Stimulated activated CD8-positive, alpha-beta memory T cell treated with anti-CD3 and anti-CD28 coated beads, Interleukin-12 subunit alpha, Interleukin-12 subunit beta, amount 100 ng/mL, for 4 hours (primary cell): ENCODE measurements around the gene QDPR.

Experiments used
- DNase-seq: peaks from one replicate; pipeline ENCODE4 v3.0.0-alpha.2; 2020; ENCODE audit warnings: low read depth

QDPR gene

GRCh38 chr4:17528551-17529165 is 16.8 kb upstream of the QDPR start:
- no peak for DNase-seq

DNA sequence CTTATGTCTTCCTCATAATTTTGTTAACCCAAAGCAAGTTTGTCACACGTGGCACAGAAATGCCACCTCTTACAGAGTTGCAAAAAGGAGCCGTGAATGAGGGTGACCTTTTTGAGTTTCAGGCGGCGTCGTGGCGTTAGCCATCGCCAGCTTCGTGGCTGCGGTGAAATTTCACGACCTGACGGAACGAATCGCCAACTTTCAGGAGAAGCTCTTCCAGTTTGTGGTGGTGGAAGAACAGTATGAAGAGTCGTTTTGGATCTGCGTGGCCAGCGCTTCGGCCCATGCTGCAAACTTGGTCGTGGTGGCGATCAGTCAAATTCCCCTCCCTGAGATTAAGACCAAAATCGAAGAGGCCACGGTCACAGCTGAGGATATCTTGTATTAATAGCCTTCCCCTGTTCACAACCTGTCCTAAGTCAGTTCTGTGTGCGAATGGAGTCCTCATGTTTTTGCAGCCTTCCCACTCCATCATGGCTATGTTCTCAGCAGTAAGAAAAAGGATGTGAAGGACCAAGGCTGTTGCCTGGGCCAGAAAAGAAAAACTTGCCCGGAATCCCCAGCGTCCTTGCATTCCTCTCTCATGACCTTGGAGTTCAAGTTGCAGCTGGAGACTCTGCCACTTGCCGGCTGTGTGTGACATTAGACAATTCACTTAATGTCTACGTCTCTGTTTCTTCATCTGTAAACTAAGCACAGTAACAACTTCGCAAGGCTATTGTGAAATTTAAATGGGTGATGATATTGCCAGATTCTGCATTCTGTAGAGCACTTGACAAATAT is 15.0 kb upstream of the QDPR start:
- no peak for DNase-seq

GRCh38 chr4:17523662-17524061 is 11.8 kb upstream of the QDPR start:
- DNase-seq, result no peak

DNA sequence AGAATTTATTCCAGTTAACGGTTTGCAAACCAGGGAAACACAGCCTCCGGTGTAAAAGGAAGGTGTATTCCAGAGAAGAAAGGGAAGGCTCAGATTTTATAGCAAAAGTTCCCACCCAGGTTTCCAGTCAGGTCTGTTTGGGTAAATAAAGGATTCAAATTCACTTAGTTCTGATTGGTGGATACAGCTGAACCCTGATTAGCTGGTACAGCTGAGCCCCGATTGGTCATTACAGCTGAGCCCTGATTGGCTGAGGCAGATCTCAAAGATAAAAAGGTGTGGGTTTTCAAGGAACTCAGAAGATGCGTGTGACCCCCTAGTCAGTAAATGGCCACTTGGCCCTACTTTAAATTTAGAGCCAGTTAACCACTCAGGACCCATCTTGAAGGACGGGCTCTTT is 9.7 kb upstream of the QDPR start:
- no peak for DNase-seq

- DNase-seq, result no peak
Observed at GRCh38 chr4:17517664-17518063, 5.8 kb upstream of the QDPR start.

DNA sequence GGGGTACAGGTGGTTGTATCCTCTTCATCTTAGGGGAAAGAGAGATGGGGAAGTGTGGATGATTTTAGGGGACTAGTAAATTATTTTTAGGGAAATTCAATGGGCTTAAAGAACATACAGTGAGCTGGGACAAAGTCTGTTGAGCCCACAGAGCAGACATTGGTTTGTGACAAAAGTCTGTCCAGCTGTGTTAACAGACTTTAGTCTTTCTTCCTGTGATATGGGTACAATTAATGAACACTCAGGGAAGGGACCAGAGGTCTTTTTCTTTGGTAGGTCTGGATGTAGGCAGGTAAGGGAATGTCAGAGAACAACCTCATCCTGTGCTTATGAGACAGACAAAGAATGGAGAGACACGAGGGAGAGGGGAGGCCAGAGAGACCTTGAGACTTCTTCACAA is 5.1 kb upstream of the QDPR start:
- no peak for DNase-seq

DNA sequence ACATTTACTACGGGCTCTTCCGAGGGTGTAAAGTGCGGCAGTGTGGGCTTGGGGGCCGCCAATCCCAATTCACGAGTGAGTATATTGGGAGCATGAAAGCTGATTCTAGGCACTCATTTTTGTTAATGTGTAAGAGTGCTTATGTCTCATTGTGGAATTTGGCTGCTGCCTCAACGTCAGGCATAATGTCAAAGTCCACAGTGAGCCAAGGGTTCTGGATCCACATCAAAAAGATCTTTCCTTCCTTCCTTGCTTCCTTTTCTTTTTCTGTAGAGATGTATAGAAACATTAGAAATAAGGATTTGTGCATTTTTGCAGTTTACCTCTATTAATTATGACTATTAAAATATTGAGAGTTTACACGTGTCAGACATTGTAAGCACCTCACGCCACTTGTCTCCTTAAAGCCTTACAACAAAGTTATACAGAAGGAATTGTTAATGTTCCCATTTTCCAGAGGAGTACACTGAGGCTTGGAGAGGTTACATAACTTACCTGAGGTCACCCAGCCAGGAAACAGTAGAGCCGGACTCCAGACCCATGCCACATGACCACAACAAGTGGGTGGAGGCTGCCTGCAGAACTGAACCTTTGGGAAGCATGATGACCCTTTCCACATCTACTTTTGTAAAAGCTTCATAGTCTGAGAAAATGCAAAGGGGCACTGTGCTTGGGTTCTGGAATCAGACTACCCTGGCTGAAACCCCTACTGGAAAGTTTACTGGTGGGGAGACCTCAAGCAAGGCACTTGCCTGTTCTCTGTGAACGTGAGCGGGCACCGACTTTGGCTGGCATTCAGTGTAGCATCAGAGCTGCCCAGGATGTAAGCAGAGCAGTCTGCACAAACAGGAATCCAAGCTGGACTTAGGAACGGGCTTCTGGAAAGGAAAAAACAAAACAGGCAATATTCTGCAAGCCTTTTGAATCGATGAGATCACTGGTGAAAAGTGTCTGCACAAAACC is 3.8 kb upstream of the QDPR start:
- DNase-seq, result no peak

DNA sequence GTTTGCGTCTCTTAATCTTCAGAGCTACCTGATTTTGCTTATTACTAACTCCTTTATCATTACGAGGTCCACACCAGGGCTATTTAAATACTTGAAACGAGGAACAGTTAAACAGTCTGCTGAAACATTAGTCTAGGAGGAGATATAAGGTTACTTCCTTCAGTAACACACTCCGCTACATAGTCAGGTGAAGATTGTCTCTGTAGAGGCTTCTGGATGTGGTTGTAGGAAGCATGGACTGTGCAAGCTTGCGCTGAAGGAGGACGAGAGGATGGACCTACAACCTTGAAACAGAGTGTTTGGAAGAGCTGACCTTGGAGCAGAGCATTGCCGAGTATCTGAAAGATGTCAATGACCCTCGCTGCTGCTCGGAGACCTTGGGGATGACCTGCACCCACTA is 3.0 kb upstream of the QDPR start, which contains the start of gene CLRN2:
Gene CLRN2 (plus strand): TSS at position 301 of the 400 bp plus-strand sequence. CDS start 102 bp downstream, outside the sequence.
- DNase-seq, result no peak

DNA sequence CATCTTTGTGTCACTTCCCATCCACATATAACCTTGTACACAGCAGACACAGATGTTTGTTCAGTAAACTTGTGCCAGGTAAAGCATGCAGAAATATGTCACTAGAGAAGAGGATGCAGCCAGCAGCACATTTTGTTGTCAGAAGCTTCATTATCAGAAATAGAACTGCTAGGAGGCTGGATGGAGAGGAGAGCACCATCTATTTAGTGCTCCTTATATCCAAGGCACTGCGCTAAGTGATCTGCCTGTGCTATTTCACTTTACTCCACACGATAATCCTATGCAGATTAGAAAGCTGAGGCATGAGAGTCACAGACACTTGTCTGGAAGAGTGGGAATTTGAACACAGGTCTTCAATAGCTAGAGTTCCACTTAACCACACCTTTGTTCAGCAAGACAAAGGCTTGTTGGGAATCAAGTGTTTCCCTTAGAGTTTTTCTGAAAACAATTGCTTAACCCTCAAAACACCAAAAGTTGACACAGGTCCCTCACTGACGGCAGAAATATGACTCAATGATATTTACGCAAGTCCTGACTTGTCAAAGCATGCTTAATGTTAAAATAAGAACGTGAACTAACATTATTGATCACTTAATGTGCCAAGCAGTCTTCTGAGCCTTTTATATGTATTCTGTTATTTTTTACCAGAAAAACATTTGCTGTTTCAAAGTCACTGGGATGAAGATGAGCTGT is 1.2 kb upstream of the QDPR start:
- DNase-seq, result no peak

DNA sequence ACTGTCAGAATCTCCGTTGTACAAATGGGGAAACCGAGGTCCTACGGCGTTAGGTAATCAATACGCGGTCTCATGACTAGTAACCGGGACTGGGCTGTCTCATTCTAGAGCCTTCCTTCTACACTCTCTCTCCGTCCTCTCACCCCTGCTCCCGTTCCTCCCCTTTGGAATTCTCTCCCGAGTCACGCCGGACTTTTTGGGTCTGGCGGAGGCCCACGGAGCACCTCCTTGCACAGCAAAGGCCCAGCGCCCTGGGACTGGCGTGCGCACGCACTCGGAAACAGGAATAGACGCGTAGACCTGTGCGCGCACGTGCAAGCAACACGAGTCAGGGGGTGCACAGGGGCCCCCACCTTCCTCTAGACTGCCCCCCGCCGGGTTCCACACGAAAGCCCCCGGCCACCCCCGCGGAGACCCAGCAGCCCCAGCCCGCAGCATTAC is 361 bp downstream of the QDPR start:
- DNase-seq, result no peak

- no peak for DNase-seq
Observed at GRCh38 chr4:17511051-17511450, 839 bp downstream of the QDPR start.

GRCh38 chr4:17510582-17510981 is 1.3 kb downstream of the QDPR start:
- no peak for DNase-seq

GRCh38 chr4:17504081-17504480 is 7.8 kb downstream of the QDPR start:
- no peak for DNase-seq

- no peak for DNase-seq
Observed at GRCh38 chr4:17502756-17503155, 9.1 kb downstream of the QDPR start.

DNA sequence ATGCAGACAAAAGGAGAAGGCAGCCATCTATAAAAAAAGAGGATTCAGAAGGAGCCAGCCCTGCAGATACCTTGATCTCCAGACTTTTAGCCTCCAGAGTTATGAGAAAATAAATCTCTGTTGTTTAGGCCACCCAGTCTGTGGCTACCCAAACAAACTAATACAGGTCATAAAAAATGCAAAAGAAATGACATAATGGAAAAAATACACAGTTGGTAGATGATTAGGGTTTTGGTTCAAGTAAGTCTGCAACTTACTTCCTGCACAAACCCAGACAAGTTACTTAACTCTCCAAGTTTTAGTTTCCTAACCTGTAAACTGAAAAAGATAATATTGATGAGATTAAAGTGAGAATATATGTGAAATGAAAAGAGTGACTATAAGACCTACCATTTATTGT is 11.3 kb downstream of the QDPR start:
- DNase-seq, result no peak

GRCh38 chr4:17497890-17498523 is 13.9 kb downstream of the QDPR start:
- no peak for DNase-seq

- DNase-seq, result no peak
Observed at GRCh38 chr4:17494258-17495190, 17.4 kb downstream of the QDPR start.

DNA sequence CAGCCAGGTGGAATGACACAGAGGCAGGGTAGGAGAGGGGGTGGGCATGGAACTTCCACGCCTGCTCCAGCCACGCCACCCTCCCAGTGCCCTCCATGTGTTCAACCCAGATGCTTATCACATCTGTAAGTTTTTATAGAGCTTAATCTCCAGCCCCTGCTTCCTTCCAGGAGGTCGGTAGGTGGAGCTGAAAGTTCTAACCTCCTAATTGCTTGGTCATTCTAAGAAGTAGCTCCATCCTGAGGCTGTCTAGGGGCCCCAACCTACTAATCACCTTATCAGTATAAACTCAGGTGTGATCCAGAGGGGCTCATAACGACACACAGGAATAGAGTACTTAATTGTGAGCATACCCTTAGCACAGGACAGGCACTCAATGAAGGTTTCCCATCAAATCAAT is 18.3 kb downstream of the QDPR start:
- no peak for DNase-seq

DNA sequence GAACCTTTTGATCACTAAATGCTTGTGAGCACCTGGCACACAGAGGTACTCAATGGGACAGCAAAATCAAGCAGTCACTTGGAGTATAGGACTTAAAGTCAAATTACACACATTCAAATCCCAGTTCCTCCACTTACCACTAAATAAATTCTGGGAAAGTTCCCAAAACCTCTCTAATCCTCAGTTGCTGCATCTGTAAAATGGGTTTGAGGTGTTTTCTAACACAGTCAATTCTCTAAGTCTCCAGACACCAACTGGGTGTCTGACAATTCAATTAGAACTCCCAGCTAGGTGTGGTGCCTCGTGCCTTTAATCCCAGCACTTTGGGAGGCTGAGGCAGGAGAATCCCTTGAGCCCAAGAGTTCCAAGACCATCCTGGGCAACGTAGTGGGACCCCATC is 19.0 kb downstream of the QDPR start:
- DNase-seq, result no peak

GRCh38 chr4:17492058-17492741 is 19.7 kb downstream of the QDPR start:
- DNase-seq, result no peak
